ENCODE results near the gene LONRF2. TPM values are rescaled to one million over a fixed set of nuclear protein-coding genes. Genes with fewer than 3 reads are reported as not detected.

LONRF2 gene
- total RNA-seq, 4 donors from 2014 or later: 33.6 to 45.1 (median 39.5) TPM

DNA sequence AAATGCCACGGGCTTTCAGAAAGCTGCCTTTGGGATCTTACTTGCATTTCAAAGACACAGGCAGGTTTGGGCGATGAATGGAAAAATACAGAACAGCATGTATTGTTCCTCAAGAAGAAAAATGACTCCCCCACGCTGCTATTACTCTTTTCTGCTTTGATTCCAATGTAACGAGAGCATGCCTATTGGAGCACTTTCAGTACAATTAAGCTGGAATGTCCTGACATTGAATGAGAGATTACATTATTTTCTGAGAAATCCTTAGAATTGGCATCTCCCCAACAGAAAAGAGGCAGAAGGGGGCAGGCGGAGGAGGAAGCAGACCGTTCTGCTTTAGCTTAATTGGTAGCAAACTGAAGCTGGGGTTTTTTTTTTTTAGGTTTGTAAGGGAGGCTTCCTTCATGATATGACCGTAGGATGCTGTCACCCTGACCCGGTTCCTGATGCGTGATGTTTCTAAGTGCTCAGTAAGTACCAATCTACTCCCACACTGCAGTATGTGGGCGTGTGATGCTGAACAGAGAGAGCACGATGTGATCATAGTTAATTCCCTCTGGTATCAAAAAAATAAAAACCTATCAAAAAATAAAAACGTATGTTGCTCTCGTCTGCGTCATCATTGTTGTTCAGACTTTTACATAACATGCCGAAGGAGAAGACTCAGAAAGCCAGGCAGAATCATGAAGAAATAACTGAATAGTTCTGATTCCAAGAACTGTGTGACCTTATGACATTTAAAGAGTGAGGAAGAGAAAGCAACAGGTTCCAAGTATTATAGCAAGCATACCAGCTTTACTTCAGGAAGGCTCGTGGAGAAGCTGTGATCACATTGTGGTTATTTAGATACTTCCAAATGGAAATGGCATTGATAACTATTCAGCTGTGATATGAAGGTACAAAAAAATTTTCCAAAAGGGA is 40.5 kb downstream of the LONRF2 start:
- Histone ChIP-seq H3K4me1 (peaks cover 0 to 47% (median 9%) of the 10 kb centered on the region in 4 donors), H3K9me3 (no peaks in the 10 kb centered on the region), H3K4me3 (peak overlapping the region in 3 of 4 donors; percentile 10 to 27 (median 23)), H3K36me3 (peaks cover 0 to 33% (median 20%) of the 10 kb centered on the region in 4 donors), H3K27ac (replicated peaks in 1 of 4) (peak overlapping the region; percentile 62 to 77 (median 69)), H3K27me3 (no peaks in the 10 kb centered on the region)
- intact Hi-C loops (cut with DNase I): no loop called here
- no peak for DNase-seq (ENCODE audit: extremely low spot score)
- WGBS: 36% methylated on average over 16 of the region's 16 CpGs
- TF ChIP-seq, protein P1, sequence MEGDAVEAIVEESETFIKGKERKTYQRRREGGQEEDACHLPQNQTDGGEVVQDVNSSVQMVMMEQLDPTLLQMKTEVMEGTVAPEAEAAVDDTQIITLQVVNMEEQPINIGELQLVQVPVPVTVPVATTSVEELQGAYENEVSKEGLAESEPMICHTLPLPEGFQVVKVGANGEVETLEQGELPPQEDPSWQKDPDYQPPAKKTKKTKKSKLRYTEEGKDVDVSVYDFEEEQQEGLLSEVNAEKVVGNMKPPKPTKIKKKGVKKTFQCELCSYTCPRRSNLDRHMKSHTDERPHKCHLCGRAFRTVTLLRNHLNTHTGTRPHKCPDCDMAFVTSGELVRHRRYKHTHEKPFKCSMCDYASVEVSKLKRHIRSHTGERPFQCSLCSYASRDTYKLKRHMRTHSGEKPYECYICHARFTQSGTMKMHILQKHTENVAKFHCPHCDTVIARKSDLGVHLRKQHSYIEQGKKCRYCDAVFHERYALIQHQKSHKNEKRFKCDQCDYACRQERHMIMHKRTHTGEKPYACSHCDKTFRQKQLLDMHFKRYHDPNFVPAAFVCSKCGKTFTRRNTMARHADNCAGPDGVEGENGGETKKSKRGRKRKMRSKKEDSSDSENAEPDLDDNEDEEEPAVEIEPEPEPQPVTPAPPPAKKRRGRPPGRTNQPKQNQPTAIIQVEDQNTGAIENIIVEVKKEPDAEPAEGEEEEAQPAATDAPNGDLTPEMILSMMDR (IDR thresholded peaks at IDR 0.05): no peak
- TF ChIP-seq POLR2A (IDR thresholded peaks at IDR 0.05; ENCODE audit: low read depth) (no peak), POLR2AphosphoS5 (IDR thresholded peaks at IDR 0.05) (peak; percentile 36 to 39), EP300 (IDR thresholded peaks at IDR 0.05) (peak; percentile 14)

DNA sequence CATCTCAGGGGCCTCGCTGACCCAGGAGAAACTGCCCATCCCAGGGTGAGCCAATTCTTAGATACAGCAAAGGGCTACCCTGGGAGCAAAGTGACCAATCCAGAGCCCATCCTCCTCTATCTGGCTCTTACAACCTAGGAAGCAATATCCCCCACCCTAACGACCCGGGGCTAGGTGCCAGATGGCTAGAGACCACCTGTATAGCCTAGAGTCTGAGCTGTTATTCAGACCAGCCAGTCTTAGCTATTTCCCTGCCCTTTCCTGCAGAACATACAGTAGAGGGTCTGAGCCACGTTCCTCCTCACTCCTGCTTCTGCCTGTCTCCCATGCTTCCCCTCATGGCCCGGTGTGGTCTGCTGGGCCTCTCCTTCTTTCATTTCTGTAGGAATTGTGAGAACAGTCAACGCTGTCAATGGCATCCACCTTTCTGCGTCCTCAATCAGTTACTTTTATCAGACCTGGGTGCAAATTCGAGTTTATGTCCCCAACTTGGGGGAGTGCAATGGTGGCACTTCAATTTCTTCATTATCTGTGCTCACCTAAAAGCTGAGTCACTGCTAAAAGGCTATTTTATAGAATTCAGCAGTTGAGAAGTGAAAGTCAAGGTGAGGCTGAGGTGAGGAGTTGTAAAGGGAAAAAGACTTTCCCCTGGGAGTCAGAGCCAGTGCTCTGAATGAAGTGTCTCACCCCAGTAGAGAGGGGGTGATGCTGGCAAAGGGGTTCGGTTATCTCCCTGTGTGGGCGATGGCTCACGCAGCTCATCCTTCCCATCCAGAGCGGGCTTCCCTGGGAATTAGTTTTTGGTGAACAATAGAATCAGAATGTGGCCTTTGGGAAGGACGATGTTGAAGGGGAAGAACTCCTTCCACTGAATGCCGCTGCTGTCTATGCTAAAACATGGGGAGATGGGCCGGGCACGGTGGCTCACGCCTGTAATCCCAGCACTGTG is 42.4 kb downstream of the LONRF2 start:
- Histone ChIP-seq H3K9me3 (no peaks in the 10 kb centered on the region), H3K4me3 (no peak overlapping the region), H3K27ac (replicated peaks in 1 of 4) (peak overlapping the region in 2 of 4 donors; percentile 37 to 74), H3K27me3 (no peaks in the 10 kb centered on the region), H3K36me3 (peaks cover 0 to 22% (median 18%) of the 10 kb centered on the region in 4 donors), H3K4me1 (peaks cover 0 to 34% (median 4%) of the 10 kb centered on the region in 4 donors)
- DNase-seq (ENCODE audit: extremely low spot score): no peak
- intact Hi-C loops (cut with DNase I): no loop called here
- WGBS: 87% methylated on average over 17 of the region's 17 CpGs
- TF ChIP-seq, protein P1 (IDR thresholded peaks at IDR 0.05): no peak
- TF ChIP-seq POLR2A (IDR thresholded peaks at IDR 0.05; ENCODE audit: low read depth) (no peak), POLR2AphosphoS5 (IDR thresholded peaks at IDR 0.05) (no peak), EP300 (IDR thresholded peaks at IDR 0.05) (no peak)

DNA sequence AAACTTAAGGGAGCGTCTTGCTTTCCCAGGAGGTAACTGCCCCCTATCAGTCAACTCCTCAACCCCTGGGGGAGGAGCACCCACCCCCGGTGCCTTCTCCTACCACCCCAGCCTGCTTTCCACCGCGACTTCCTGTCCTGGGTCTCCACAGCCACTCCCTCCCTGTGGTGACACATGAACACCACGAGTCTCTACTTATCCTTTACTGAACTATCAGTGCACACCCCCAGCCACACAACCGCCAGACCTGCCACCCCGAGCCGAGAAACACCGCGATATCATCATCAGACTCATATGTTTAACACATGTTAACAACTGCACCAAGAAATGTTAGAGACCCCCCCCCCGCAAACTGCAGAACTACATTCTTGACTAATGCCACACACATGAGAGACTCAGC is 43.3 kb downstream of the LONRF2 start:
- intact Hi-C loops (cut with DNase I): no loop called here
- no peaks in the 10 kb centered on the region for H3K27me3 ChIP-seq
- 93% methylated on average over 11 of the region's 11 CpGs for WGBS
- TF ChIP-seq EP300 (IDR thresholded peaks at IDR 0.05) (no peak), POLR2A (IDR thresholded peaks at IDR 0.05; ENCODE audit: low read depth) (no peak), POLR2AphosphoS5 (IDR thresholded peaks at IDR 0.05) (no peak)
- TF ChIP-seq, protein P1 (IDR thresholded peaks at IDR 0.05): no peak
- H3K9me3 ChIP-seq: no peaks in the 10 kb centered on the region
- peak overlapping the region in 1 of 4 donors; percentile 37 for H3K27ac ChIP-seq (replicated peaks in 1 of 4)
- DNase-seq (ENCODE audit: extremely low spot score): no peak
- H3K36me3 ChIP-seq: peaks cover 0 to 20% (median 14%) of the 10 kb centered on the region in 4 donors
- peaks cover 0 to 41% (median 7%) of the 10 kb centered on the region in 4 donors for H3K4me1 ChIP-seq
- H3K4me3 ChIP-seq: no peak overlapping the region

DNA sequence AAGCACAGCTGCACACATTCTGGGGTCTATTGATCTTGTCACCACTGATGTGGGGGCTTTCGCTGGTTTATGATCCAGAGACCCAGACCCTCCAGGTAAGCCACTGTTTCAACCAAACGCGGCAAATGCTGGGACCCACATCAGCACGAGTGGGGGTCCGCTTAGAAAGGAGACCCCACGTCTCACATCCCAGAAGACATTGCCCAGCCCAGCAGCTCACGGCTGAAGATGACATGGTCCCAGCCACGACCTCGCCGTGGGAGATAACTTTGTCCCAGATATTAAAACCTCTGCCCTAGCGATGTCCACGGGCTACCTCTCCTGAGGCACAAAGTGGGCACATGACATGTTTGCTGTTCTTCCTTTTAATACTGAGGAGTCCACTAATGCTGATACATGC is 43.8 kb downstream of the LONRF2 start:
- Histone ChIP-seq H3K36me3 (peaks cover 0 to 15% (median 9%) of the 10 kb centered on the region in 4 donors), H3K27me3 (no peaks in the 10 kb centered on the region), H3K4me1 (peaks cover 0 to 45% (median 8%) of the 10 kb centered on the region in 4 donors), H3K9me3 (no peaks in the 10 kb centered on the region), H3K4me3 (no peak overlapping the region), H3K27ac (replicated peaks in 1 of 4) (peak overlapping the region in 2 of 4 donors; percentile 11 to 30)
- intact Hi-C loops (cut with DNase I): no loop called here
- WGBS: 85% methylated on average over 9 of the region's 12 CpGs
- TF ChIP-seq EP300 (IDR thresholded peaks at IDR 0.05) (no peak), POLR2AphosphoS5 (IDR thresholded peaks at IDR 0.05) (no peak), POLR2A (IDR thresholded peaks at IDR 0.05; ENCODE audit: low read depth) (no peak)
- TF ChIP-seq, protein P1 (IDR thresholded peaks at IDR 0.05): no peak
- DNase-seq (ENCODE audit: extremely low spot score): no peak

Measured in esophagus muscularis mucosa (tissue), 4 donors.